HG02759 (cell line): ENCODE results near the gene SOX1.

ENCODE experiments used
- ATAC-seq: cut with Tn5 transposase; IDR thresholded peaks from one replicate; pipeline ENCODE4 v1.9.1; 2021; ENCODE audit warnings: mild to moderate bottlenecking, moderate library complexity; ENCODE audit not compliant: unreplicated experiment

SOX1 gene

DNA sequence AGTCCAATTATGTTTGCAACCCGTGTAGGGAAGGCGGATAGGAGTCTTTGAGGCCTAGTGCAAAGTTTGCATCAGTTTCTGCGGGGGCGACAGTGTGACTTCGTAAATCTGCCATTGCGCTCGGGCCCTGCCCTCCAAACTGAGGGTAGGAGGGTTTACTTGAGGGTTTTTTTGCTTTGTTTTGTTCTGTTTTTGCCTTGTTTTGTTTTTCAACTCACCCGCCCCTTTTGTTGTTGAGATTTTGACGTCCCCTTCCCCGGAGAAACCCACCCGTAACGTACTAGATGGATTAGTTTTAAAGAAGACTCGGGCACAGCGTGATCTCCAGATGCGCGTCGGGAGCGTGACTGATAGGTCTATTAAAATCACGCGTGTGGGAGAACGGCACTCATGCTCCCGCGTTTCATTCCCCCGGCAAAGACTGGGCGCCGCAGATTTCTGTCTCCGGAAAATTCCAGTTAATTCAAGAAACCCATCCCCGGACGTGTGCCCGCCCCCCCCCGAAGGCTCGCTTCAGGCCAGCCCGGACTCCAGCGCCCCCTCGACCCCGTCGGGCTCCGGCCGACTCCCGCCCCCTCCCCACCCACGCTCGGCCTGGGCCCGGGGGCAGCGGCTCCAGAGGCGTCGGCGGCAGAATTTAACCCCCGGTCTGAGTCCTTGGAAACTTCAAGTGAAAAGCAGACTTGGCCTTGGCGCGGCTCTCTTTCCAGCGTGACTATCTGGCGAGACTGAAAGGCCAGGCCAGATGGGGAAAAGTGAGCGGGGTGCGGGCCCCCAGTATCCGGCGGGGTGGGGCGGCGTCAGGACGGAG, 5.0 kb downstream of the SOX1 start:
- ATAC-seq: no peak

DNA sequence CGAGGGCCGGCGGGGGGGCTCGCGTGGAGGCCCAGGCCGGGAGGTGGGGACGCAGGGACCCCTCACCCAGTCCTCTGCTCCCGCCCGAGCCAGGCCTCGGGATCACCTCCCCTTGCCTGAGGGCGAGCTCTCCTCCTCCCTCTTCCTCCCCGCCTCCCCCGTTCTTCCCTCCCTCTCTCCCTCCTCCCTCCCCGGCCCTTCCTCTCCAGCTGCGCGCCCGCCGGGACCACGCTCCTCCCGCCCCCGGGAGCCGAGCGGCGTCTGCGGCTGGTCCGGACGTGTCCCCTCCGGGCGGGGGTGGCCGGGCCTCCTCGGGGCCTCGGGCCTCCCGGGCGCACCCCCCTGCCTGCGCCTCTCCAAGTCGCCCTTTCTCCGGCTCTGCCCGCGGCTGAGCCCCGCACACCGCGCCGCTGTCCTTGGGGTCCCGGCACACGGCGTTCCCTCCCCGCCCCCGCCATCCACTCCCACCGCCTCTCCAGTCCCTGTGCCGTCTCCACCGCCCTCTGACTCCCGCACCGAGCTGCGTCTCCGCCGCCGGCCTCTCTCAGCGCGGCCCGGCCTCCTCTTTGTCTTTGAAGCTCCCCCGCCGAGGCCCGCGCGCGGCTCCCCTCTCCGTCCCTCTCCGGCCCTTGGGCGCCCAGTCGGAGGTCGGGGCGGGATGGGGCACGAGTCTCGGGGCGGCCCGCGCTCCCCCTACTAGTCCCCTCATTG, 5.7 kb downstream of the SOX1 start:
- ATAC-seq: no peak

DNA sequence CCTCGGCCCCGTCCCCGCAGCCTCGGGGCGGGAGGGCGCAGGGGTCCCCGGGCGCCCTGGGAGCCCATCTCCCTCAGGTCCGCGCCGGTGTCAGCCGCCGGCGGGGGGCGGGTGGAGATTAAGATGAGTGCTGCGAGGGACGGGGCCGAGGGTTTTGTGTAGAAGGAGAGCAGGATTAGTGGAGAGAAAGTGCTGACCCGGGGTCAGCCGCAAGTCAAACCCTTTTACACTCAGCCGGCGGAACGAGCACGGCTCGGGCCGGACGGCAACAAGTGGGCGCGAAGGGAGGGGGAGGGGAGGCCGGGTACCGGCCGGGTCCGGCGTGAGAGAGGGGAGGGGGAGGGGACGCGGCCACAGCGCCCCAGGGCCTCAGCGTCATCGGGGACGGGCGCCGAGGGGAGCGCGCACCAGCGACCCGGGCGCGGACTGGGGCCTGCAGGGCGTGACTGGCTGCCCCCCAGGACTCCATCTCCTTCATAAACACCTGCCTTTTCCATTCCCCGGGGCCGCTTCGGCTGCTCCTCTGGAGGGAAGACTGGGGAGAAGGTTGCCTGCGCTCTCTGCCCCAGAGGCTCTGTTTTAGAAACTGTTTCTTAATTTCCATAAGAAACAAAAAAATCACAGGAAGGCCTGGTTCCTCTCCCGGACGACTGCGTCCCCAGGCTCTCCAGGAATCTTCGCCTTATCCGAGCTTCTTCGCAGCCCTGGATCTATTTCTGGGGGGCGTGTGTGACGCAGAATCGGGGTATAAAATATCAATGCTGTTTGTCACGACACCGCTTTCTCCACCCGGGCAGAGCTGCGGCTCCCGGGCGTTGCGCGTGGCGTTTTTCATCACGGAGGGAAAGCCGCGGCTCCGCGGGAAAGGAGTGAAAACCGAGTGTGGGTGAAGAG, 6.5 kb downstream of the SOX1 start:
- ATAC-seq: no peak

DNA sequence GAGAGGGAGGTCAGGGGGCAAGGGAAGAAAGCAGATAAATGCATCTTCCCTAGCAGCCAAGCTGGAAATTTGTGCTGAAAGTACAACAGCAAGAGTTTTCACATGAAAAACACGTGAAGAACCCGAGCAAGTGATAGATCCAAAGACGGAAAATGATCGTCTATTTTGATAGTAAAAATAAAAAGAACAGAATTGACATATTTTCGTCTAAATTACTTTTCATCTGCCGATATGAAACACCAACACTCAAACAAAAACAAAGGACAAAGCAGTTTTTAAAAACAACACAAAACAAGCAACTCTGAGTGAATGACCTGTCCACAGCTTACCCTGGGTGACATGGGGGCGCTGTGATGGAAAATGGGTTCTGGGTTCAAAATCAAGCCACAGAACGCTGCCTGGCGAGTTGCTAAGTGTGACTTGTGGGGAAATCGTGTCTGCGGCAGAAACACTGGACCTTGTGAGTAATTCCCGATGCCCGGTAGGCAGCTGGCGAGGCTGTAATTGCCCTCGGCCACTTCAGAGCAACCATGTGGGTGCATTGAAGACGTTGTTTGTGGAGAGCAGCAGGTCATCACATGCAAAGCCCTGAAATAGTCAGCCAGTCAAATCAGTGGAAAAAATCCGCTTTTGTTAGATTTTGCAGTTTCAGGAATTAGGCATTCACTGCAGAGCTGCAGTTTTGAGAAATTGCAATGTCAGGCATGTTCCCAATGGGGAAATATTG, 7.4 kb downstream of the SOX1 start:
- no peak for ATAC-seq

DNA sequence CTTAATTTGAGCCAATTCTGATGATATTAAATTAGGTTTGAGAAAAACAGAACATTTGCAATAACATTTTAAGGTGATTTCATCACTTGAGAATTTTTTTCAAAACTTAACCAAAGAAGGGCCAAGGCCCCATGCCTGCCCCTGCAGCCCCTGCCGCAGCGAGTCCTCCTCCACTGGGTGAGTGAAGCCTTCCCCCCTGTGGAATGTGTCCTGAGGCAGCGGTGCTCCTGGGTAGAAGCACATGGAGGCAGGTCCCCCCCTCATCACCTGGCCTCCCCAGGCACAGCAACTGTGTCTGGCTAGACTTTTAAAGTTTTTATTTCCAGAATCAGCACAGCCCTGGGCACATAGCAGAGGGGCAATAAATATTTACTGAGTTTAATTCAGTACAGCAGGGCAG, 10.8 kb downstream of the SOX1 start:
- ATAC-seq: no peak

DNA sequence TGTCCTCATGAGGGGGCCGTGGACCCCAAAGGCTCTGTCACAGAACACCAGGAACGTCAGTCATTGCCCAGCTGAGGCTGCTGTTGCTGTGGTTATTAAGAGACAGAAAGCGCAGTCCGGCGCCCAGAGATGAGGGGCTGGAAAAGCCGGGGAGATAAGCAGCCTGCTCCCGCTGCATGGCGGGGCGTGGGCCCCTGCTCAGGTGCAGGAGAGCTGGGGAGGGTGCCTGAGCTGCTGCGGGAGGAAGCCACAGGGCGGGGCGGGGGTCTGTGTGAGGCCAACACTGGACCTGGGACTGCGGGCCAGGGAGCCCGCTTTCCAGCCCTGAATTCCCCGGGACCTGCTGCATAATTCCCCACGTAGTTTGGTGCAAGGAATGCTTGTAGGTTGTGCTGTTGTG, 11.3 kb downstream of the SOX1 start:
- ATAC-seq: no peak

DNA sequence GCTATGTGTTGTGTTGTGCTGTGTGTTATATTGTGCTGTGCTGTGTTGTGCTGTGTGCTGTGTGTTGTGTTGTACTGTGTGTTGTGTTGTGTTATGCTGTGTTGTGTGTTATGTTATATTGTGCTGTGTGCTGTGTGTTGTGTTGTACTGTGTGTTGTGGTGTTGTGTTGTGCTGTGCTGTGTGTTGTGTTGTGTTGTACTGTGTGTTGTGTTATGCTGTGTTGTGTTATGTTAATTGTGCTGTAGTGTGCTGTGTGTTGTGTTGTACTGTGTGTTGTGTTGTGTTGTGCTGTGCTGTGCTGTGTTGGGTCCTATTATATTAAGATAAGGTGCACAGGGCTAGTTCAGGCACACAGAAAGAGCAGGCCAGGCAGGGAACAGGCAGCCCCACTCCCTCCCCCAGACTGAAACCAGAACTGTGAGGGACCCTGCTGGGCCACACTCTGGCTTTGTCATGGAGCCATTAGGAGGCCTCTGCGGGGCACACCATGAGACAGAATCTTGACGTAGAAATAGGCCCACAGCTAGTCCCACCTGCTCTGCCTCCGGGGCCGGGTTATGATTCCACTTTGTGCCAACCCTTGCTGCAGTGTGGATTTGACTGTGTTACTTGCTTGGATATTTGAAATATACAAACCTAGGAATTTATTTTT, 12.1 kb downstream of the SOX1 start:
- ATAC-seq: no peak

DNA sequence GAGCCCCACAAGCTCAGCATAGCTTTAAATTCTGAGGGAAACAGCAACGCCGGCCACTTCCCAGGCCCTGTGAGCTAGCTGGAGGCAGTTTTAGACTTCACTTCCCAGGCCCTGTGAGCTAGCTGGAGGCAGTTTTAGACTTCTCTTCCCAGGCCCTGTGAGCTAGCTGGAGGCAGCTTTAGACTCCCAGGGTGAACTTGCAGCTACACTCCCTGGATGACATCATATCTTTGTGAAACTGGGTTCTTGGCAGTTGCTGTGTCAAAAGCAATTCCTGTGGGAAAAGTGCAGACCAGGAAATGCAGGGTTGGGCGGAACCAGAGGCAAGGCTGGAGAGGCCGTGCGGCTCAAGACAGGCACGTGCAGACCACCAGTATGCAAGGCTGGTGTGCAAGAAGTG, 12.7 kb downstream of the SOX1 start:
- no peak for ATAC-seq

DNA sequence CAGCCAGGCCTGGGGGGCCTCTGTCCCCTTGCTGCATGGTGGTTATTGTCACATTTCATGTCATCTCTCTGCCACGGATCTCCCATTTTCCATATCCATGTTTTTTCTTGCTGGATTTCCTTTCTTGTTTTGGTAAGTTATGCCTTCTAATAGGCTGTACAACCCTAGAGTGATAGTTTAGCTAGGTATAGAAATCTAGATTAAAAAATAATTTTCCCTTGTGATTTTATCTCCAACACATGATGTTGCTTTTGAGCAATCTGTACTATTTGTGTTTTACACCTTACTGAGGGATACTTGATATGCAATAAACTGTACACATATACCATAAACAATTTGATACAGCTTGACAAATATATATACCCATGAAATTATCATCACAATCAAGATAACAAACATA, 17.0 kb downstream of the SOX1 start:
- ATAC-seq: no peak

DNA sequence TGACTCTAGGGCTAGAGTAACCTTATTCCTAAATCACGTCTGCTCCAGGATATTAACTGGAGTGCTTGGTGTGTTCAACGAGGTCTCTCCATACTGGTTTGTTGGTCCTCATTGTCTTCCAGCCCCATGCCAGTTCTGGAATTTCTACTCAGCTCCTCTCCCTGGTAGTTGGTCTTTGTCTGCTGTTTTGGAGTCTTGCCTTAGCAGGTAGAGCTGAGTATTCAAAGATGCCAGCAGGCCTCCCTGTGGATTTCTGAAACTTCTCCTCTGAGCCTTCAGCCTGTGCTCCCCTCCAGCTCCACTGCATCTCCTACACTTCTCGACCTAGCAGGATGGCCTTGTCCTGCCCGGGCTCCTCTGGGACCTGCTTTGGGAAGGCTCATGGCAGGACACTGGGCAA, 25.5 kb downstream of the SOX1 start:
- ATAC-seq: no peak

DNA sequence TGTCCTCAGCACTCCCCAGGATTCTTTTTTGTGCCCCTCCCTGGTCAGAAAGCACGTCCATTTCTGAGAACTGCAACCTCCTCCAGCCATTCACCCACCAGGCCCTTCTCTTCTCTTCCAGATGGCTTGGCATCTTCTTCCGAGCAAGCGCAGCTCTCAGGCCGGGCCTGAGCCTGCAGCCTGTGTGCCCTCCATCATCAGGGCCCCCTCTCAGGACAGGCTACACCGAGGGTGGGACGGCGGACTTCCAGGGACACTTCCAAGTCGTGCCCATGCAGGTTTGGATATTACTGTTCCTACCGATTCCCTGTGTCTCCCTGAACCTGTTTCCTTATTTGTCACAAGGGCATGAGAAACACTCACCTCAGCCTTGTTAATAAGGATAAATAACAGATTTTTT, 28.4 kb downstream of the SOX1 start:
- ATAC-seq: no peak

DNA sequence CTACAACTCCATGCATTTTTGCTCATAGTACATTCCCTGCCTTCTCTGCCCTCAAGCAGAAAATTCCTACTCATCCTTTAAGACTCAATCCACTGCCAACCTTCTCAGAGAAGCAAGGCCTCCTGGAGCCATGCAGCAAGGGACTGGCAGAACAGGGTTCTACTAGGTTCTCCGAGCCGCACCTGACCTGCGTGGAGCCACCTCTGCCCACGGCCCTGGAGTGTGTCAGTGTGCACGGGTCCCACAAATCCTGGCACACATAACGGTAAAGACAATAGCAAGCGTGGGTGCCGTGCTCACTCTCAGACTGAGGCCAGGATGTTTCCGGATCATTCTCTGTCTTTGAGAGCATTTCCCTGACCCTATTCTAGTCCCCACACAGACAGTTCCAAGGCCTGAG, 30.0 kb downstream of the SOX1 start:
- ATAC-seq: no peak

DNA sequence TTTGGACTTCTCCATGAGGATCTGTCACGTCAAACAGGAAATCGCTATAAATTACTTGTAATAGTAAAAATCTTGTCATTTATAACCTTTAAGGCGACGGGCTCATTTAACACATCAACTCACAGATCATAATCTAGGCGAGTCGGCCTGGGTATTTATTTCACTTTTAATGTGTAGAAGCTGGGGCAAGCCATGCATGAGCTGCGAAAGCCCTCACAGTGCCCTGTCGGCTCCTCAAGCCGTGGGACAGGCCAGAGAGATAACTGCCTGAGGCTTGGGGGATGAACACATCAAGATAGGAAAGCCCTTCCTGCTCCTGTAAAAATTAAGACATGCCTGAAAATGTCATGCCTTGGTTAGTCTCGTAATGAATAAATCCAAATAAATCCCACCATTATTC, 30.8 kb downstream of the SOX1 start:
- no peak for ATAC-seq

DNA sequence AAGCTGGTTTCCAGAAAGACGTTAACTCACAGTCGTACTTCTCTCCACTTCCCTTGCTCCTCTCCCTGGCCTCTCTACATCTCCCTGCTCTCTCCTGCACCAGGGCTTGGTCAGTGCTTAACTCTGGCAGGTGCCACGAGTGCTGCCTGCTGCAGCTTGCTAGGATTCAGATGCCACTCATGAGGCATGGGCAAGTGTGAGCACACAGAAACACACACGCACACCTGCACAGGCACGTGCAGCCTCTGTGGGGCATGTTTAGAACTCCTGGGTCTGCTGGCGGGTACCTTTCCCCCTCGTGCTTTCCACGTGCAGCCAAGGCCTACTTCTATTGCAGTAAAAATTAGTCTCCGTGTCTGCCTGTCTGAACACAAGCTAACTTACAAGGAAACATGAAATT, 31.8 kb downstream of the SOX1 start:
- ATAC-seq: no peak

DNA sequence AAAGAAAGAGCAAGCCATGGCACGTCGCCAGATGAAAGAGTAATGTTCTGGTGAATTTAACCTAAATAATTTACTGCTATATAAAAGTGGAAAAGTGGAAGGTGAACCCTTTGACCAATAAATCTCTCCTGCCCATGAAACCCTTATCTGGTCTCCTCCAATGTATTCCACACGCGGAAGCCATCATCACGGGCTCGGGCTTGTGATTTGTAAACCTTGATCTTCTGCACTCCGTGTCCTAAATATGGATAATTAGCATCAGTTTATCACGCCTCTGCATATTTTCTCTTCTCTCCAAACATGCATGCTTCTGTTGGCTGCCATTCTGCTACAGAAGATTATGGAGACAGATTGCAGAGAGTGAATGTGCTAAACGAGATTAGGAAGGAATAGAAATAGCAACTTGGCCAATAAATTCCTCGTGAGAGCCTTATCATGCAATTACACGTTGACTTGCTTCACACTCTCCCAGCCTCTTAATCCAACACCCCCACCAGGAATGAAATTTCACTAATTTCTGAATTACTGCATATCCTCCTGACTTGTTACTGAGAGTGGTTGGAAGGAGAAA, 34.5 kb downstream of the SOX1 start:
- ATAC-seq: no peak

DNA sequence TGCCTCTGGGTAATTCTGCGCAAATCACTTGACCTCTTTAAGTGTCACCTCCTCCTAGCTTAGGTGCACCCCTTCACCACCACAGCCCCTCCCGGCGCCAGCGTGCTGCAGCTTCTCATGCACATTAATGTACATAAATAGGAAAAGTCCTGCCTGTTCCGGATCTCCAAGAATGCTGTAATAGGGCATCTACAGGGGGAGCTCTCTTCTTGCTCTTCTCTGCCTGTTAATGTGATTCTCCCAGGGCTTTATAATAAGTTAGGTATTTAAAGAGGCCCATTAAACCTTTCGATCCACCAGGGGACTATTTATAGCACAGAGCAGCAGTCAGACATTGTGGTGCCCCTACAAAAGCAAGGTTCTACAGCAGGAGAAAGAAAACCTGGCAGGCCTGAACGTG, 35.3 kb downstream of the SOX1 start:
- no peak for ATAC-seq

DNA sequence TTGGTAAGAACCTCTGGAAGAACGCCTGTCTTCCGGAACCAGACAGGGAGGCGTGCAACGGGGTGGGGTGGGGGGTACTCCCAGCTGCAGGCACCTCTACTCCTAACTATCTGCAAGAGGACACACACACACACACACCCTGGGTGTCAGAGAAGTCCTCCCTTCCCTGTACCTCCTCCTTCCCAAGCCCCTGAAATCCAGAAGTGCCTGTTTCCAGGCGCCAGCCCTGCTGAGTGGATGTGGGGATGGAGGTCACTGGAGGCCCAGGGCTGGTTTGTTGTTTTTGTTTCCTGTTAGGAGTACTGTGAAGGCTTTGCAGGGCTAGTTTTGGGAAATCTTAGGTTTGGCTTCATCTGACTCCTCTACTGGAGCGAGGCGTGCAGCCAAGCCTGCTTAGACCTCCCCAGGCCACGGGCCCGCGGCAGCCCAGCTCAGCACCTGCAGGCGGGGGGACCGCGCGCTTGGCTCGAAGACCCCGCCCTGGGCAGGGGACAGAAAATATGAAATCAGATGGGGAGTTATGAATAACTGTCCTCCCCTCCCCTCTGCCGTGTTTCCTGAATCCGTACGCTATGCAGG, 36.4 kb downstream of the SOX1 start:
- ATAC-seq: no peak

DNA sequence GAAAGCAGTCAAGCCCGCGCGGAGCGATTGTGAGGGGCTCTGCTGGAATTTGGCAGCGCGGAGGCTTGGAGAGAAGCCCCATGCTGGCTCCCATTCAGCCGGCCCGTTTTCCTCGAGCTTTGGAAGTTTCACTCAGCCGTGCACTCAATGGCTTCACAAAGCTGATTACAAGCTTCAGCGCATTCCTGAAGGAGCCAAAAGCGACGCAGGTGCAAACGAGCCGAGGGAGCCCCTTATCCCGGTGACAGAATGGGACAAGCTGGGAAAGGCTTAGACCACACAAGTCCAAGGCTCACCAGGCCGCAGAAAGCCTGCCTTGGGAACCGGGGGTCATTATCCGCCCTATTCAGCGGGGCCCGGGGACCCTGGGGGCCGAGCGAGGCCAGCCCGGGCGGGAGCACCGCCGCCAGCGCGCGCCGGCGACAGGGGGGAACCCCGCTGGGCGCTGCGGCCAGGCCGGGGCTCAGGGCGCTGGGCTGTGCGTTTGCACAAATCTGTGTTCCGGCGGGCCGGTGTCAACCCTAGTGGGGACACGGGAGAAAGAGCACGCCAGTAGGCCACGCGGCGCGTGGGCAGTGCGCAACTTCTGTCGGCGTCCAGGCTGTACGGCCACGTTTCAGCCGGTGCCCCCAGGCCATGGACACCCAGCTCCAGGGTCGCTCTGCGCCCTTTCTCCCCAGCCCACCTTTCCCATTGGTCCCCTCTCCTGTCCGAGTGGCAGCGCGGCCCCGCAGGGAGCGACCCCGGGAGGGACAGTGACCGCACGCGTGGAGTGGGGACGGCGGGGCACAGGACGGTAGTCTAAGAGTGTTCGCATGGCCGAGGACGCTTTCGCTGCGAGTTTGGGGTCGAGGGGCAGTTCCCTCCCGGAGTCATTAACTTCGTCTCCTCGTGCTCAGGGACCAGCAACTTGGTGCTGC, 37.3 kb downstream of the SOX1 start:
- ATAC-seq: no peak

DNA sequence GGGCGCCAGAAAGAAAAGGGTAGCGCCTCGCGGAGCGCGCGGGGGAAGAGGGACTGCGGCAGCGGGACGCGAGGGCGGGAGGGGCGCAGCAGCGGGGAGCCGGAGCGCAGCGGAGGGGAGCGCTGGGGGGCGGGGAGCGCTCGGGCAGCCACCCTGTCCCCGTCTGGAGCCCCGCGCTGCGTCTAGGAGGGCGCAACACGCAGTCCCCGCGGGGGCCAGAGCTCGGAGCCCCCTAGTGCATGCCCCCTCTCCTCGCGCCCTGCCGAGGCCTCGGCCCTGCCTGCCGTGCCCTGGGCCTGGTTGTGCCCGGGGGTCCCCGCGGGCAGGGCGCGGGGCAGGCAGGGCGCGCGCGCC, 37.9 kb downstream of the SOX1 start:
- no peak for ATAC-seq
